Measurements from ENCODE around the gene PRKCE.

The PRKCE gene

GRCh38 chr2:46180189-46180588, 528.7 kb downstream of the PRKCE start:
- Histone ChIP-seq H3K27ac (ENCODE audit: low read depth, low read length, severe bottlenecking) (no peak overlapping the region), H3K4me1 (ENCODE audit: control insufficient read depth, insufficient read depth, low read length, poor library complexity, severe bottlenecking) (peaks cover 20% of the 10 kb centered on the region), H3K4me3 (ENCODE audit: extremely low read depth, insufficient read depth, low read length, poor library complexity, severe bottlenecking) (no peak overlapping the region), H3K36me3 (ENCODE audit: control insufficient read depth, insufficient read depth, low read length) (peaks cover 8% of the 10 kb centered on the region), H3K9me3 (ENCODE audit: control insufficient read depth, low read length) (no peaks in the 10 kb centered on the region)
- 91 to 100% methylated on average over 2 of the region's 2 CpGs for WGBS, 2 experiments (ENCODE audit: insufficient coverage in 2 of 2)

DNA sequence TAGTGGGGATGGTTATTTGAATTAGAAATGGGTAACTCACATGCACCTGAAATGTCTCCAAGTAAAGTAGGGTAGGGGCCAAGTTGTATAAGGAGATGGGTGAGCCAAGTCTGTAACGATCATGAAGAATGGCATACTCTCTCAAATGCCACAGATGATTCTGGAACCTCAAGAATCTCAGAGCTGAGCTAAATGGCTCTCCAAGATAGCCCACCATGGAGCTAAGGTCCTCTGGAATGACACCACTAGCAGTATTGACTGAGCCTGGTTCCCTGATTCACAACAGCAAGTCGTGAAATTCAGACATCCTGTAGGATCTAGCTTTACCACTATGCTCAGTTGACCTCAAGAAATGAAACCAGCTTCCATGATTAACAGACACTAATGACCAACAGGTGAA, 529.8 kb downstream of the PRKCE start:
- H3K36me3 ChIP-seq (ENCODE audit: control insufficient read depth, insufficient read depth, low read length) = peaks cover 19% of the 10 kb centered on the region
- H3K9me3 ChIP-seq (ENCODE audit: control insufficient read depth, low read length) = no peaks in the 10 kb centered on the region
- no peak overlapping the region for H3K27ac ChIP-seq (ENCODE audit: low read depth, low read length, severe bottlenecking)
- peaks cover 20% of the 10 kb centered on the region for H3K4me1 ChIP-seq (ENCODE audit: control insufficient read depth, insufficient read depth, low read length, poor library complexity, severe bottlenecking)
- 83 to 88% methylated on average over 2 of the region's 2 CpGs for WGBS, 2 experiments (ENCODE audit: insufficient coverage in 2 of 2)
- H3K4me3 ChIP-seq (ENCODE audit: extremely low read depth, insufficient read depth, low read length, poor library complexity, severe bottlenecking) = no peak overlapping the region

GRCh38 chr2:46181789-46182530, 530.5 kb downstream of the PRKCE start:
- WGBS, 2 experiments (ENCODE audit: insufficient coverage in 2 of 2) = 93 to 98% methylated on average over 11 to 12 of the region's 18 CpGs
- Histone ChIP-seq H3K4me1 (ENCODE audit: control insufficient read depth, insufficient read depth, low read length, poor library complexity, severe bottlenecking) (peaks cover 20% of the 10 kb centered on the region), H3K27ac (ENCODE audit: low read depth, low read length, severe bottlenecking) (no peak overlapping the region), H3K36me3 (ENCODE audit: control insufficient read depth, insufficient read depth, low read length) (peaks cover 20% of the 10 kb centered on the region), H3K4me3 (ENCODE audit: extremely low read depth, insufficient read depth, low read length, poor library complexity, severe bottlenecking) (no peak overlapping the region), H3K9me3 (ENCODE audit: control insufficient read depth, low read length) (no peaks in the 10 kb centered on the region)

GRCh38 chr2:46183426-46183825, 532.0 kb downstream of the PRKCE start:
- Histone ChIP-seq H3K4me3 (ENCODE audit: extremely low read depth, insufficient read depth, low read length, poor library complexity, severe bottlenecking) (no peak overlapping the region), H3K36me3 (ENCODE audit: control insufficient read depth, insufficient read depth, low read length) (peaks cover 20% of the 10 kb centered on the region), H3K9me3 (ENCODE audit: control insufficient read depth, low read length) (no peaks in the 10 kb centered on the region), H3K4me1 (ENCODE audit: control insufficient read depth, insufficient read depth, low read length, poor library complexity, severe bottlenecking) (peaks cover 16% of the 10 kb centered on the region), H3K27ac (ENCODE audit: low read depth, low read length, severe bottlenecking) (no peak overlapping the region)
- WGBS, 2 experiments (ENCODE audit: insufficient coverage in 2 of 2) = 93 to 97% methylated on average over 4 of the region's 4 CpGs

DNA sequence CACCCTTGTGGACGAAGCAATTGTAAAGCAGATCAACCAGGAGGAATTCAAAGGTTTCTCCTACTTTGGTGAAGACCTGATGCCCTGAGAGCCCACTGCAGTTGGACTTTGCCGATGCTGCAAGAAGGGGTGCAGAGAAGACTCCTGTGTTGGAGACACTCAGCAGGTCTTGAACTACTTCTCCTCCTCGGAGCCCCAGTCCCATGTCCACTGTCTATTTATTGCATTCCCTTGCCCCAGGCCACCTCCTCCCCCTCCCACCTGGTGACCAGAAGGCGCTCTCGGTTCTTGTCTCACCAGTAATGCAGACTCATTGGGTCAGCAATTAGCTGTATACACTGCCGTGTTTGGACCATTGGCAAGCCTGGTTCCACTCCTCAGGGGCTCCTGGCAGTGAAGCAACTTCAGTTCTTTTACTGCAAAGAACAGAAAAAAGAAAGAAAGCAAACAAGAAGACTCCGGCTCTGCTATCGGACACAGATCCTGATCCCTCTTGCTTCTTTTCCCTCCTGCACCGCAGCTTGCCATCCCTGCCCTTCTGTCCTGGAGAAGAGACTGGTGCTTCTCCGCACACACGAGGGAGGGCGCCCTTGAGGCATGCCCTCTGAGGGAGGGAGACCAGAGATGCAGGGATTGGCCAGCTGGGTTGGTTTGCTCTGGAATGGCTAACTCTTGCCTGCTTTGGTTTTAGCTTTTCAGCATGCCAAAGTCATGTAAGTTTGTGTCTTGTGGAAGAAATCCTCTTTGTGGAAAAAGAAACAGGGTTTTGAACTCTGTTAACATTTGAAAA, 533.5 kb downstream of the PRKCE start:
- no peak overlapping the region for H3K4me3 ChIP-seq (ENCODE audit: extremely low read depth, insufficient read depth, low read length, poor library complexity, severe bottlenecking)
- 87 to 90% methylated on average over 7 to 10 of the region's 12 CpGs for WGBS, 2 experiments (ENCODE audit: insufficient coverage in 2 of 2)

GRCh38 chr2:46187112-46187618, 535.7 kb downstream of the PRKCE start:
- Histone ChIP-seq H3K27ac (ENCODE audit: low read depth, low read length, severe bottlenecking) (no peak overlapping the region), H3K4me1 (ENCODE audit: control insufficient read depth, insufficient read depth, low read length, poor library complexity, severe bottlenecking) (no peaks in the 10 kb centered on the region), H3K36me3 (ENCODE audit: control insufficient read depth, insufficient read depth, low read length) (peaks cover 20% of the 10 kb centered on the region), H3K9me3 (ENCODE audit: control insufficient read depth, low read length) (no peaks in the 10 kb centered on the region), H3K4me3 (ENCODE audit: extremely low read depth, insufficient read depth, low read length, poor library complexity, severe bottlenecking) (no peak overlapping the region)
- 96 to 100% methylated on average over 3 to 5 of the region's 6 CpGs for WGBS, 2 experiments (ENCODE audit: insufficient coverage in 2 of 2)

More for the DNA sequence above, 533.5 kb downstream of the PRKCE start:
- H3K4me1 ChIP-seq (ENCODE audit: control insufficient read depth, insufficient read depth, low read length, poor library complexity, severe bottlenecking) = peaks cover under 1% of the 10 kb centered on the region
- no peak overlapping the region for H3K27ac ChIP-seq (ENCODE audit: low read depth, low read length, severe bottlenecking)
- H3K9me3 ChIP-seq (ENCODE audit: control insufficient read depth, low read length) = no peaks in the 10 kb centered on the region
- H3K36me3 ChIP-seq (ENCODE audit: control insufficient read depth, insufficient read depth, low read length) = peaks cover 20% of the 10 kb centered on the region

DNA sequence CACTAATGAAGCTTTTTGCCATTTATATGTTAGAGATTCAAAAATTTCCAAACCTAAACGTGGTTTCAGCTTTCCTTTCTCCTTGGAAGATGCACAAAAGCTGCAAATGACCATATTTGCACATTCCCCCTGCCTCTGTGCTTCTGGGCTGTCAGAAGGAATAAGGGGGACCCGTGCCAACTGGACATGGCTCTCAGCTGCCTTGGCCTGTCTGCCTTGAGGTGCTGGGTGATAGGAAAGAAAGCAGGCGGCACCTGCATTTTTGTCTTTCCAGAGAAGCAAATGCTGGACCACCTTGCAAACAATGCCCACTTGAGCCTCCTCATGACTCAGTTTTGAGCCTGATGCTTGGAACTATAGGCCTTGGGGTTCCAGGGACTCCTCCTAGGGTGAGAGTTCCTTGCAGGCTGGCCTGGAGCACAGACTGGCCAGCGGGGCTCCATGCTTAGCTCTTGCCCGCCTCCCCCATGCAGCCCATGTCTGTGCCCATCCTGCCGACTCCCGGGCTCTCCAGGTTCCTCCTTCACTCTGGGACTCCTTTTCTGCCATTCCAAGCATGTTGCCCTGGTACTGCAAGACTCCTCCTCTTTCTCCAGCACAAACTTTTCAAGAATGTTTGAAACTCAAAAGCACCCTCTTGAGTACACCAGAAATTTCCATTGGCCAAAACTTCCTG, 536.7 kb downstream of the PRKCE start:
- Histone ChIP-seq H3K27ac (ENCODE audit: low read depth, low read length, severe bottlenecking) (no peak overlapping the region), H3K36me3 (ENCODE audit: control insufficient read depth, insufficient read depth, low read length) (peaks cover 20% of the 10 kb centered on the region), H3K4me3 (ENCODE audit: extremely low read depth, insufficient read depth, low read length, poor library complexity, severe bottlenecking) (no peak overlapping the region), H3K9me3 (ENCODE audit: control insufficient read depth, low read length) (no peaks in the 10 kb centered on the region), H3K4me1 (ENCODE audit: control insufficient read depth, insufficient read depth, low read length, poor library complexity, severe bottlenecking) (no peaks in the 10 kb centered on the region)
- 90% methylated on average over 6 to 7 of the region's 7 CpGs for WGBS, 2 experiments (ENCODE audit: insufficient coverage in 2 of 2)

DNA sequence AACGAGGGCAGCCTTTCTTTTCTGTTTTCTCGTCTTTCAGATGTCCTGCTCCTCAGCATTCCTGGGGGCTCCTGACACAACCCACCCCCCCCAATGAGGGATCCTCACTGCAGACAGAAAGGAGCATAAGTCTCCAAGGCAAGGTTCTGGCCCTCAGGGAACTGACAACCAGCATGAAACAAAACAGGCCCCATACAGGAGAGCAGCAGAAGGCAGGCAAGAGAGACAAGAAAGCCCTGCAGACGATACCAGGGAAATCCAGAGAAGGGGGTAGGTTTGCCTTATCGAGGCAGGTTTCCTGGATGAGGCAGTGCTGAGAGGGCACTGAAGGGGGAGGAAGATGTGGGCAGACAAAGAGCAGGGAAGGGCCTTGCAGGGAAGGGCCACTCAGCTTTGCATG, 541.9 kb downstream of the PRKCE start:
- no peaks in the 10 kb centered on the region for H3K36me3 ChIP-seq (ENCODE audit: control insufficient read depth, insufficient read depth, low read length)
- no peak overlapping the region for H3K4me3 ChIP-seq (ENCODE audit: extremely low read depth, insufficient read depth, low read length, poor library complexity, severe bottlenecking)
- no peak overlapping the region for H3K27ac ChIP-seq (ENCODE audit: low read depth, low read length, severe bottlenecking)
- WGBS, 2 experiments (ENCODE audit: insufficient coverage in 2 of 2) = 62 to 78% methylated on average over 2 to 4 of the region's 4 CpGs
- H3K4me1 ChIP-seq (ENCODE audit: control insufficient read depth, insufficient read depth, low read length, poor library complexity, severe bottlenecking) = no peaks in the 10 kb centered on the region
- no peaks in the 10 kb centered on the region for H3K9me3 ChIP-seq (ENCODE audit: control insufficient read depth, low read length)

GRCh38 chr2:46193855-46194254, 542.4 kb downstream of the PRKCE start:
- 94 to 98% methylated on average over 3 of the region's 3 CpGs for WGBS, 2 experiments (ENCODE audit: insufficient coverage in 2 of 2)
- Histone ChIP-seq H3K9me3 (ENCODE audit: control insufficient read depth, low read length) (no peaks in the 10 kb centered on the region), H3K4me3 (ENCODE audit: extremely low read depth, insufficient read depth, low read length, poor library complexity, severe bottlenecking) (no peak overlapping the region), H3K4me1 (ENCODE audit: control insufficient read depth, insufficient read depth, low read length, poor library complexity, severe bottlenecking) (no peaks in the 10 kb centered on the region), H3K27ac (ENCODE audit: low read depth, low read length, severe bottlenecking) (no peak overlapping the region), H3K36me3 (ENCODE audit: control insufficient read depth, insufficient read depth, low read length) (no peaks in the 10 kb centered on the region)

DNA sequence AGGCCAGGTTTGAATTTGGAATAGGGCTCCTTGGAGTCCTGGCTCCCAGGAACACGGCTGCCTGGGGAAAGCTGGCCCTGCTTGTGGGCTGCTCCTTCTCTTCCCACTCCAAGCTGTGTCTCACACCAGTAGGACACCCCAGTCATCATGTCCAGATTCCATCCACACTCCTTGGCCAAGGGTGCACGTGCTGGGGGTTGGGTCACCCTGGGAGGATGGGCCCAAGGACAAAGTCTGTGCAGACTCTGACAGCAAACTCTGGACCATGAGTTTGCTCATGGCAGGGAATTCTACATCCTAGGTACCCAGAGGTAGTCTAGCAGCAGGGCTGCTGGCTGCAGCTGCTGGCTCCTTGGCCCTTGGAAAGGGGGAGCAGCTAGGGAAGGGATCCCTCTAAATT, 543.4 kb downstream of the PRKCE start:
- Histone ChIP-seq H3K4me3 (ENCODE audit: extremely low read depth, insufficient read depth, low read length, poor library complexity, severe bottlenecking) (no peak overlapping the region), H3K27ac (ENCODE audit: low read depth, low read length, severe bottlenecking) (no peak overlapping the region), H3K9me3 (ENCODE audit: control insufficient read depth, low read length) (no peaks in the 10 kb centered on the region), H3K4me1 (ENCODE audit: control insufficient read depth, insufficient read depth, low read length, poor library complexity, severe bottlenecking) (no peaks in the 10 kb centered on the region), H3K36me3 (ENCODE audit: control insufficient read depth, insufficient read depth, low read length) (no peaks in the 10 kb centered on the region)
- WGBS, 2 experiments (ENCODE audit: insufficient coverage in 2 of 2) = 100% methylated on average over 1 of the region's 2 CpGs; no CpG with 5 or more reads in 1 of the 2 experiments
